Measurements from ENCODE around the gene HPCAL4.

GRCh38 chr1:39635205-39635870 lies 55.9 kb downstream of the HPCAL4 start:
- TF ChIP-seq CTCF (IDR thresholded peaks at IDR 0.05; ENCODE audit: insufficient read depth, low read depth, low read length) (no peak), EZH2 (IDR thresholded peaks at IDR 0.05; ENCODE audit: insufficient read depth, low read length) (no peak)

Measured in astrocyte (in vitro differentiated cells and primary cell).